WTC11 (cell line): Measurements from ENCODE around the gene NET1. TPM values are rescaled to one million over a fixed set of nuclear protein-coding genes. Genes with fewer than 3 reads are reported as not detected.

Experiments used
- ATAC-seq: fragments of 200-7000 bp; cut with Tn5 transposase; 2 replicates; pipeline ENCODE4 v1.10.0; 2021; ENCODE audit warnings: mild to moderate bottlenecking, moderate library complexity
- CTCF ChIA-PET: fragments of 300-600 bp; sonication (Branson Sonifier 250); formaldehyde crosslinking; loops from one replicate; lab custom pipeline; 2021; ENCODE audit warnings: antibody characterized with exemption; lab: Charles Lee
- POLR2A ChIA-PET: fragments of 350-600 bp; sonication (Branson Sonifier 250); formaldehyde crosslinking; loops from one replicate; lab custom pipeline; 2021; ENCODE audit warnings: antibody characterized with exemption; lab: Charles Lee
- DNase-seq: peaks from one replicate; pipeline ENCODE4 v3.0.0; 2021; ENCODE audit warnings: low spot score
- H3K27ac Mint-ChIP-seq: 2 replicates; pipeline ENCODE4 v1.8.0; 2021; ENCODE audit warnings: mixed read lengths
- H3K27me3 Mint-ChIP-seq: 2 replicates; pipeline ENCODE4 v1.8.0; 2021; ENCODE audit warnings: low read depth, mild to moderate bottlenecking, moderate library complexity, mixed read lengths
- H3K36me3 Mint-ChIP-seq: 2 replicates; pipeline ENCODE4 v1.8.0; 2021; ENCODE audit warnings: mixed read lengths
- H3K4me1 Mint-ChIP-seq: 2 replicates; pipeline ENCODE4 v1.8.0; 2022; ENCODE audit warnings: mixed read lengths
- H3K4me3 Mint-ChIP-seq: 2 replicates; pipeline ENCODE4 v1.8.0; 2021; ENCODE audit warnings: mild to moderate bottlenecking, moderate library complexity, mixed read lengths
- H3K9me3 Mint-ChIP-seq: 2 replicates; pipeline ENCODE4 v1.8.0; 2021; ENCODE audit warnings: mixed read lengths
- AR ChIP-seq: fragments of 250-450 bp; sonication (Bioruptor Pico); IDR thresholded peaks from 2 replicates; pipeline ENCODE4 v1.9.0; 2021; ENCODE audit warnings: mild to moderate bottlenecking
- CBFB ChIP-seq: sonication (generic); formaldehyde crosslinking; IDR thresholded peaks from 2 replicates; pipeline ENCODE4 v1.8.1; 2022; ENCODE audit warnings: mild to moderate bottlenecking, low read depth, missing genetic modification reagents
- CREM ChIP-seq: sonication (generic); formaldehyde crosslinking; IDR thresholded peaks from 2 replicates; pipeline ENCODE4 v1.8.1; 2022; ENCODE audit warnings: mild to moderate bottlenecking, missing genetic modification reagents, moderate library complexity
- CTCF ChIP-seq: fragments of 200-600 bp; IDR thresholded peaks from 2 replicates; pipeline ENCODE4 v1.8.0; 2022; ENCODE audit warnings: antibody characterized with exemption
- E2F4 ChIP-seq: sonication (generic); formaldehyde crosslinking; IDR thresholded peaks from 2 replicates; pipeline ENCODE4 v1.8.1; 2022; ENCODE audit warnings: low read depth, mild to moderate bottlenecking, moderate library complexity, missing genetic modification reagents, borderline replicate concordance
- E2F5 ChIP-seq: sonication (generic); formaldehyde crosslinking; IDR thresholded peaks from 2 replicates; pipeline ENCODE4 v1.8.1; 2022; ENCODE audit warnings: mild to moderate bottlenecking, moderate library complexity, missing genetic modification reagents
- FOXP1 ChIP-seq: sonication (generic); formaldehyde crosslinking; IDR thresholded peaks from 2 replicates; pipeline ENCODE4 v1.8.0; 2022; ENCODE audit warnings: missing genetic modification reagents, mild to moderate bottlenecking, moderate library complexity, borderline replicate concordance
- GTF2I ChIP-seq: fragments of 250-450 bp; sonication (Bioruptor Pico); conservative IDR thresholded peaks from 2 replicates; pipeline ENCODE4 v1.4.0; 2021; ENCODE audit warnings: mild to moderate bottlenecking
- JAZF1 ChIP-seq: fragments of 250-450 bp; sonication (Bioruptor Pico); IDR thresholded peaks from 2 replicates; pipeline ENCODE4 v1.9.0; 2021; ENCODE audit warnings: moderate library complexity, mild to moderate bottlenecking, inconsistent platforms
- MAX ChIP-seq: sonication (generic); formaldehyde crosslinking; IDR thresholded peaks from 2 replicates; pipeline ENCODE4 v1.8.0; 2022; ENCODE audit warnings: mild to moderate bottlenecking, missing genetic modification reagents
- MLX ChIP-seq: sonication (generic); formaldehyde crosslinking; IDR thresholded peaks from 2 replicates; pipeline ENCODE4 v1.8.1; 2023; ENCODE audit warnings: mild to moderate bottlenecking, missing genetic modification reagents, moderate library complexity
- NFE2L1 ChIP-seq: sonication (generic); formaldehyde crosslinking; IDR thresholded peaks from 2 replicates; pipeline ENCODE4 v1.8.1; 2023; ENCODE audit warnings: missing genetic modification reagents
- NR1H2 ChIP-seq: sonication (generic); formaldehyde crosslinking; IDR thresholded peaks from 2 replicates; pipeline ENCODE4 v1.9.0; 2021; ENCODE audit warnings: mild to moderate bottlenecking, moderate library complexity, missing genetic modification reagents
- NR2C2 ChIP-seq: sonication (generic); formaldehyde crosslinking; IDR thresholded peaks from 2 replicates; pipeline ENCODE4 v1.8.0; 2022; ENCODE audit warnings: mild to moderate bottlenecking, missing genetic modification reagents
- PRDM15 ChIP-seq: sonication (generic); formaldehyde crosslinking; IDR thresholded peaks from 2 replicates; pipeline ENCODE4 v1.8.0; 2022; ENCODE audit warnings: missing genetic modification reagents
- SOX15 ChIP-seq: fragments of 250-450 bp; sonication (Bioruptor Pico); IDR thresholded peaks from 2 replicates; pipeline ENCODE4 v1.9.0; 2021; ENCODE audit warnings: mild to moderate bottlenecking
- TEAD1 ChIP-seq: sonication (generic); formaldehyde crosslinking; IDR thresholded peaks from 2 replicates; pipeline ENCODE4 v1.8.0; 2022; ENCODE audit warnings: mild to moderate bottlenecking, missing genetic modification reagents
- TP53 ChIP-seq: sonication (generic); formaldehyde crosslinking; IDR thresholded peaks from 2 replicates; pipeline ENCODE4 v1.8.1; 2023; ENCODE audit warnings: mild to moderate bottlenecking, missing genetic modification reagents
- ZNF138 ChIP-seq: sonication (generic); formaldehyde crosslinking; conservative IDR thresholded peaks from 2 replicates; pipeline ENCODE4 v1.8.1; 2022; ENCODE audit warnings: mild to moderate bottlenecking, moderate library complexity, missing genetic modification reagents
- ZNF671 ChIP-seq: fragments of 250-450 bp; sonication (Bioruptor Pico); IDR thresholded peaks from 2 replicates; pipeline ENCODE4 v1.8.0; 2021; ENCODE audit warnings: mild to moderate bottlenecking
- total RNA-seq: library from RNA; stranded (reverse); gene quantifications from 3 replicates; pipeline ENCODE4 v1.2.3, GENCODE V29; 2021

Gene NET1
- total RNA-seq, 1 experiment from 2014 or later, result 85.4 TPM

GRCh38 chr10:5488272-5489161 is 76.2 kb downstream of the NET1 start:
- ChIA-PET POLR2A (no interaction called here), CTCF (interaction anchor here (0.7 to 1.2 kb wide), 3 partner anchors 12 to 141 kb away, joined by 3 to 4 read pairs (median 3); no protein-coding TSS in a partner anchor)
- Mint-ChIP-seq H3K4me3 (no peak overlapping the region; the same call in 1 of the 2 replicates), H3K27me3 (peaks cover 3% of the 10 kb centered on the region), H3K9me3 (peaks cover 24% of the 10 kb centered on the region), H3K4me1 (peaks cover 26% of the 10 kb centered on the region)
- peak; percentile 49 for ATAC-seq
- DNase-seq, result no peak
- TF ChIP-seq FOXP1, result peak; percentile 67; the same call in 1 of the 2 replicates
- TF ChIP-seq TP53, result no peak
- TF ChIP-seq, all 79 proteins: peak for 1
- H3K36me3 Mint-ChIP-seq, result peaks cover 16% of the 10 kb centered on the region
- no peak overlapping the region for H3K27ac Mint-ChIP-seq

GRCh38 chr10:5490032-5490431 is 77.7 kb downstream of the NET1 start:
- Mint-ChIP-seq H3K27me3 (peaks cover 3% of the 10 kb centered on the region), H3K9me3 (peaks cover 20% of the 10 kb centered on the region), H3K4me1 (peaks cover 26% of the 10 kb centered on the region), H3K4me3 (no peak overlapping the region)
- POLR2A ChIA-PET, result interaction anchor here (1.2 kb wide), 1 partner anchor 43 kb away, joined by 3 read pairs; no protein-coding TSS in a partner anchor
- TF ChIP-seq CREM (CRISPR knock-in tag) (no peak), NR1H2 (no peak), GTF2I (CRISPR knock-in tag) (no peak), JAZF1 (no peak), MAX (no peak), E2F5 (CRISPR knock-in tag) (no peak), NR2C2 (no peak), MLX (no peak), CBFB (CRISPR knock-in tag) (no peak), SOX15 (CRISPR knock-in tag) (no peak), E2F4 (CRISPR knock-in tag) (no peak), TEAD1 (CRISPR knock-in tag) (no peak), ZNF138 (CRISPR knock-in tag) (no peak), AR (no peak), PRDM15 (no peak), CTCF (no peak), NFE2L1 (CRISPR knock-in tag) (no peak), ZNF671 (CRISPR knock-in tag) (no peak), FOXP1 (no peak)
- TF ChIP-seq, all 79 proteins: peak for 0
- Mint-ChIP-seq H3K27ac (no peak overlapping the region), H3K36me3 (peaks cover 16% of the 10 kb centered on the region)
- CTCF ChIA-PET, result no interaction called here
- no peak for DNase-seq
- no peak for ATAC-seq
